Measurements from ENCODE around the gene CACNA1B.
"Not testable (repeated sequence)": the region's sequence is repeated elsewhere in the genome, so short reads cannot be mapped to it uniquely, and the experiment has no call there.

The CACNA1B gene

GRCh38 chr9:138113701-138114325, 236.2 kb downstream of the CACNA1B start:
- not testable (repeated sequence) for H3K27me3 ChIP-seq (ENCODE audit: insufficient read depth, low read length); H3K9me3 ChIP-seq (ENCODE audit: low read length); H2AFZ ChIP-seq (ENCODE audit: low read depth, low read length); H3K4me1 ChIP-seq (ENCODE audit: insufficient read depth, low read length); H3K4me3 ChIP-seq (ENCODE audit: low read length); H3K36me3 ChIP-seq (ENCODE audit: insufficient read depth, low read length)

GRCh38 chr9:138114501-138115245, 237.1 kb downstream of the CACNA1B start:
- Histone ChIP-seq H3K27me3 (ENCODE audit: insufficient read depth, low read length) (no peaks in the 10 kb centered on the region), H3K4me1 (ENCODE audit: insufficient read depth, low read length) (no peaks in the 10 kb centered on the region), H3K9me3 (ENCODE audit: low read length) (no peaks in the 10 kb centered on the region), H2AFZ (ENCODE audit: low read depth, low read length) (no peak overlapping the region), H3K4me3 (ENCODE audit: low read length) (no peak overlapping the region), H3K36me3 (ENCODE audit: insufficient read depth, low read length) (no peaks in the 10 kb centered on the region)

GRCh38 chr9:138115506-138115905, 237.9 kb downstream of the CACNA1B start:
- Histone ChIP-seq H3K36me3 (ENCODE audit: insufficient read depth, low read length) (no peaks in the 10 kb centered on the region), H3K4me1 (ENCODE audit: insufficient read depth, low read length) (no peaks in the 10 kb centered on the region), H2AFZ (ENCODE audit: low read depth, low read length) (no peak overlapping the region), H3K9me3 (ENCODE audit: low read length) (no peaks in the 10 kb centered on the region), H3K4me3 (ENCODE audit: low read length) (no peak overlapping the region), H3K27me3 (ENCODE audit: insufficient read depth, low read length) (no peaks in the 10 kb centered on the region)

- no peak overlapping the region for H2AFZ ChIP-seq (ENCODE audit: low read depth, low read length)
- H3K4me1 ChIP-seq (ENCODE audit: insufficient read depth, low read length): no peaks in the 10 kb centered on the region
- H3K27me3 ChIP-seq (ENCODE audit: insufficient read depth, low read length): no peaks in the 10 kb centered on the region
- no peak overlapping the region for H3K4me3 ChIP-seq (ENCODE audit: low read length)
- no peaks in the 10 kb centered on the region for H3K9me3 ChIP-seq (ENCODE audit: low read length)
- no peaks in the 10 kb centered on the region for H3K36me3 ChIP-seq (ENCODE audit: insufficient read depth, low read length)
These were observed 238.9 kb downstream of the CACNA1B start for GRCh38 chr9:138116521-138116920.

GRCh38 chr9:138117101-138117750, 239.6 kb downstream of the CACNA1B start:
- Histone ChIP-seq H3K4me1 (ENCODE audit: insufficient read depth, low read length) (no peaks in the 10 kb centered on the region), H3K9me3 (ENCODE audit: low read length) (no peaks in the 10 kb centered on the region), H3K27me3 (ENCODE audit: insufficient read depth, low read length) (no peaks in the 10 kb centered on the region), H3K4me3 (ENCODE audit: low read length) (no peak overlapping the region), H3K36me3 (ENCODE audit: insufficient read depth, low read length) (no peaks in the 10 kb centered on the region), H2AFZ (ENCODE audit: low read depth, low read length) (no peak overlapping the region)

- Histone ChIP-seq H3K36me3 (ENCODE audit: insufficient read depth, low read length) (no peaks in the 10 kb centered on the region), H2AFZ (ENCODE audit: low read depth, low read length) (no peak overlapping the region), H3K4me1 (ENCODE audit: insufficient read depth, low read length) (no peaks in the 10 kb centered on the region), H3K4me3 (ENCODE audit: low read length) (no peak overlapping the region), H3K27me3 (ENCODE audit: insufficient read depth, low read length) (no peaks in the 10 kb centered on the region), H3K9me3 (ENCODE audit: low read length) (no peaks in the 10 kb centered on the region)
These were observed 240.3 kb downstream of the CACNA1B start for GRCh38 chr9:138117836-138118235.

- Histone ChIP-seq H2AFZ (ENCODE audit: low read depth, low read length) (no peak overlapping the region), H3K4me3 (ENCODE audit: low read length) (no peak overlapping the region), H3K36me3 (ENCODE audit: insufficient read depth, low read length) (no peaks in the 10 kb centered on the region), H3K9me3 (ENCODE audit: low read length) (no peaks in the 10 kb centered on the region), H3K27me3 (ENCODE audit: insufficient read depth, low read length) (no peaks in the 10 kb centered on the region), H3K4me1 (ENCODE audit: insufficient read depth, low read length) (no peaks in the 10 kb centered on the region)
These were observed 241.1 kb downstream of the CACNA1B start for GRCh38 chr9:138118601-138119071.

- H3K4me3 ChIP-seq (ENCODE audit: low read length): no peak overlapping the region
- no peaks in the 10 kb centered on the region for H3K27me3 ChIP-seq (ENCODE audit: insufficient read depth, low read length)
- H3K36me3 ChIP-seq (ENCODE audit: insufficient read depth, low read length): no peaks in the 10 kb centered on the region
- H2AFZ ChIP-seq (ENCODE audit: low read depth, low read length): no peak overlapping the region
- no peaks in the 10 kb centered on the region for H3K9me3 ChIP-seq (ENCODE audit: low read length)
- H3K4me1 ChIP-seq (ENCODE audit: insufficient read depth, low read length): no peaks in the 10 kb centered on the region
These were observed 241.8 kb downstream of the CACNA1B start for GRCh38 chr9:138119202-138120027.

- Histone ChIP-seq H3K27me3 (ENCODE audit: insufficient read depth, low read length) (no peaks in the 10 kb centered on the region), H3K9me3 (ENCODE audit: low read length) (no peaks in the 10 kb centered on the region)
These were observed 242.5 kb downstream of the CACNA1B start for GRCh38 chr9:138120072-138120471.

GRCh38 chr9:138120511-138121437, 243.2 kb downstream of the CACNA1B start:
- no peaks in the 10 kb centered on the region for H3K27me3 ChIP-seq (ENCODE audit: insufficient read depth, low read length)
- H2AFZ ChIP-seq (ENCODE audit: low read depth, low read length): no peak overlapping the region

More at GRCh38 chr9:138120072-138120471, 242.5 kb downstream of the CACNA1B start:
- H3K4me1 ChIP-seq (ENCODE audit: insufficient read depth, low read length): no peaks in the 10 kb centered on the region
- no peaks in the 10 kb centered on the region for H3K36me3 ChIP-seq (ENCODE audit: insufficient read depth, low read length)
- H2AFZ ChIP-seq (ENCODE audit: low read depth, low read length): no peak overlapping the region
- H3K4me3 ChIP-seq (ENCODE audit: low read length): no peak overlapping the region

GRCh38 chr9:138121438-138122050, 244.0 kb downstream of the CACNA1B start:
- Histone ChIP-seq H2AFZ (ENCODE audit: low read depth, low read length) (no peak overlapping the region), H3K27me3 (ENCODE audit: insufficient read depth, low read length) (no peaks in the 10 kb centered on the region), H3K4me3 (ENCODE audit: low read length) (no peak overlapping the region), H3K4me1 (ENCODE audit: insufficient read depth, low read length) (no peaks in the 10 kb centered on the region), H3K9me3 (ENCODE audit: low read length) (no peaks in the 10 kb centered on the region), H3K36me3 (ENCODE audit: insufficient read depth, low read length) (no peaks in the 10 kb centered on the region)

More at GRCh38 chr9:138120511-138121437, 243.2 kb downstream of the CACNA1B start:
- H3K4me1 ChIP-seq (ENCODE audit: insufficient read depth, low read length): no peaks in the 10 kb centered on the region
- H3K36me3 ChIP-seq (ENCODE audit: insufficient read depth, low read length): no peaks in the 10 kb centered on the region
- no peak overlapping the region for H3K4me3 ChIP-seq (ENCODE audit: low read length)
- no peaks in the 10 kb centered on the region for H3K9me3 ChIP-seq (ENCODE audit: low read length)

- no peak overlapping the region for H3K4me3 ChIP-seq (ENCODE audit: low read length)
- no peaks in the 10 kb centered on the region for H3K27me3 ChIP-seq (ENCODE audit: insufficient read depth, low read length)
- no peaks in the 10 kb centered on the region for H3K9me3 ChIP-seq (ENCODE audit: low read length)
- no peak overlapping the region for H2AFZ ChIP-seq (ENCODE audit: low read depth, low read length)
- H3K36me3 ChIP-seq (ENCODE audit: insufficient read depth, low read length): no peaks in the 10 kb centered on the region
- H3K4me1 ChIP-seq (ENCODE audit: insufficient read depth, low read length): no peaks in the 10 kb centered on the region
These were observed 244.6 kb downstream of the CACNA1B start for GRCh38 chr9:138122201-138122600.

Data from neuron (in vitro differentiated cells).